Mesendoderm (in vitro differentiated cells): ENCODE data around the gene ZNF124.

Experiments used
- DNase-seq: peaks from one replicate; pipeline ENCODE4 v3.0.0; 2013
- H2AK5ac ChIP-seq: 2 replicates; pipeline ENCODE4 v1.6.1; 2013; ENCODE audit warnings: low read length, inconsistent platforms
- H2BK120ac ChIP-seq: 2 replicates; pipeline ENCODE4 v1.6.1; 2013; ENCODE audit warnings: low read depth, mild to moderate bottlenecking, low read length, moderate library complexity, mixed read lengths
- H2BK15ac ChIP-seq: replicated peaks from 2 replicates; pipeline ENCODE4 v1.6.1; 2013; ENCODE audit warnings: low read depth, mild to moderate bottlenecking, moderate library complexity
- H2BK5ac ChIP-seq: 2 replicates; pipeline ENCODE4 v1.6.1; 2013; ENCODE audit warnings: low read length, inconsistent platforms
- H3K18ac ChIP-seq: 2 replicates; pipeline ENCODE4 v1.6.1; 2013; ENCODE audit warnings: mild to moderate bottlenecking, low read length, mixed read lengths
- H3K23ac ChIP-seq: one replicate; pipeline ENCODE4 v1.6.1; 2013; ENCODE audit warnings: low read length
- H3K27ac ChIP-seq: 2 replicates; pipeline ENCODE4 v1.5.1; 2013; ENCODE audit warnings: low read depth, mild to moderate bottlenecking, inconsistent platforms, low read length, moderate library complexity
- H3K27me3 ChIP-seq: 2 replicates; pipeline ENCODE4 v1.6.1; 2013; ENCODE audit warnings: low read length, control low read depth, mild to moderate bottlenecking, inconsistent platforms; ENCODE audit not compliant: insufficient read depth, poor library complexity
- H3K36me3 ChIP-seq: 2 replicates; pipeline ENCODE4 v1.6.1; 2013; ENCODE audit warnings: low read length, inconsistent platforms; ENCODE audit not compliant: control insufficient read depth, insufficient read depth
- H3K4ac ChIP-seq: one replicate; pipeline ENCODE4 v1.6.1; 2013; ENCODE audit warnings: low read depth, mild to moderate bottlenecking, low read length, moderate library complexity
- H3K4me1 ChIP-seq: 2 replicates; pipeline ENCODE4 v1.6.1; 2013; ENCODE audit warnings: low read depth, low read length, inconsistent platforms; ENCODE audit not compliant: control insufficient read depth
- H3K4me2 ChIP-seq: 2 replicates; pipeline ENCODE4 v1.6.1; 2013; ENCODE audit warnings: low read length
- H3K4me3 ChIP-seq: 2 replicates; pipeline ENCODE4 v1.5.1; 2013; ENCODE audit warnings: mild to moderate bottlenecking, low read length
- H3K56ac ChIP-seq: one replicate; pipeline ENCODE4 v1.6.1; 2013; ENCODE audit warnings: low read length
- H3K79me1 ChIP-seq: 2 replicates; pipeline ENCODE4 v1.6.1; 2013; ENCODE audit warnings: low read length, inconsistent platforms
- H3K79me2 ChIP-seq: 2 replicates; pipeline ENCODE4 v1.6.1; 2013; ENCODE audit warnings: mild to moderate bottlenecking, low read length; ENCODE audit not compliant: control insufficient read depth, insufficient read depth
- H3K9ac ChIP-seq: 2 replicates; pipeline ENCODE4 v1.6.1; 2013; ENCODE audit warnings: low read length, inconsistent platforms
- H4K5ac ChIP-seq: one replicate; pipeline ENCODE4 v1.6.1; 2013; ENCODE audit warnings: low read length
- H4K8ac ChIP-seq: one replicate; pipeline ENCODE4 v1.6.1; 2013; ENCODE audit warnings: low read depth, mild to moderate bottlenecking, control low read depth, low read length, moderate library complexity
- WGBS: extraction: QIAGEN DNeasy Blood & Tissue Kit; methylation state at CpG from one replicate; pipeline ENCODE4 v1.1.7; 2013; ENCODE audit warnings: low lambda C conversion rate, missing lambda C conversion rate; ENCODE audit not compliant: insufficient coverage; ENCODE audit errors: extremely low coverage; 5-methylcytosine and 5-hydroxymethylcytosine counted together

Gene ZNF124

GRCh38 chr1:247198781-247199180, 27.0 kb upstream of the ZNF124 start:
- Histone ChIP-seq H4K8ac (no peak overlapping the region), H3K4me2 (no peak overlapping the region), H3K4ac (no peak overlapping the region), H3K4me3 (no peak overlapping the region), H3K18ac (no peak overlapping the region), H3K27me3 (no peaks in the 10 kb centered on the region), H3K56ac (no peak overlapping the region), H2BK120ac (no peak overlapping the region), H3K27ac (no peak overlapping the region), H2BK15ac (no peak overlapping the region), H2BK5ac (no peak overlapping the region), H3K9ac (no peak overlapping the region), H3K79me1 (peaks cover 12% of the 10 kb centered on the region), H3K36me3 (no peaks in the 10 kb centered on the region), H3K23ac (no peak overlapping the region), H3K79me2 (peaks cover 9% of the 10 kb centered on the region), H3K4me1 (no peaks in the 10 kb centered on the region), H2AK5ac (no peak overlapping the region), H4K5ac (no peak overlapping the region)
- no peak for DNase-seq
- no CpG with 5 or more reads among the region's 3 CpGs for WGBS

- Histone ChIP-seq H4K8ac (no peak overlapping the region), H3K27ac (no peak overlapping the region), H2BK5ac (no peak overlapping the region), H4K5ac (no peak overlapping the region), H2AK5ac (no peak overlapping the region), H3K9ac (no peak overlapping the region), H3K27me3 (no peaks in the 10 kb centered on the region), H2BK120ac (no peak overlapping the region), H3K79me2 (no peaks in the 10 kb centered on the region), H3K4me1 (no peaks in the 10 kb centered on the region), H3K23ac (no peak overlapping the region), H3K4me3 (no peak overlapping the region), H3K4ac (no peak overlapping the region), H3K56ac (no peak overlapping the region), H3K4me2 (no peak overlapping the region), H3K36me3 (no peaks in the 10 kb centered on the region), H3K18ac (no peak overlapping the region), H3K79me1 (no peaks in the 10 kb centered on the region), H2BK15ac (no peak overlapping the region)
- DNase-seq: no peak
Measured at GRCh38 chr1:247193958-247194357, 22.1 kb upstream of the ZNF124 start.

GRCh38 chr1:247189981-247190798, 18.4 kb upstream of the ZNF124 start:
- no peak overlapping the region for H4K5ac ChIP-seq
- no peak for DNase-seq
- no peak overlapping the region for H3K23ac ChIP-seq
- no peak overlapping the region for H3K18ac ChIP-seq
- no peaks in the 10 kb centered on the region for H3K27me3 ChIP-seq
- no peak overlapping the region for H2BK120ac ChIP-seq
- no peak overlapping the region for H2BK15ac ChIP-seq
- no peak overlapping the region for H3K4ac ChIP-seq
- no peak overlapping the region for H3K9ac ChIP-seq
- no peaks in the 10 kb centered on the region for H3K4me1 ChIP-seq
- no CpG with 5 or more reads among the region's 2 CpGs for WGBS
- H4K8ac ChIP-seq: no peak overlapping the region
- no peak overlapping the region for H3K4me3 ChIP-seq
- no peaks in the 10 kb centered on the region for H3K79me1 ChIP-seq
- H3K56ac ChIP-seq: no peak overlapping the region
- no peak overlapping the region for H2AK5ac ChIP-seq
- H3K27ac ChIP-seq: no peak overlapping the region
- H3K36me3 ChIP-seq: no peaks in the 10 kb centered on the region
- H3K79me2 ChIP-seq: no peaks in the 10 kb centered on the region
- no peak overlapping the region for H3K4me2 ChIP-seq
- H2BK5ac ChIP-seq: no peak overlapping the region

GRCh38 chr1:247185667-247186066, 13.8 kb upstream of the ZNF124 start:
- Histone ChIP-seq H3K79me1 (no peaks in the 10 kb centered on the region), H3K4me1 (no peaks in the 10 kb centered on the region), H2AK5ac (no peak overlapping the region), H3K27ac (no peak overlapping the region), H3K79me2 (no peaks in the 10 kb centered on the region), H3K4me2 (no peak overlapping the region), H4K5ac (no peak overlapping the region), H3K23ac (no peak overlapping the region), H2BK15ac (no peak overlapping the region), H3K27me3 (no peaks in the 10 kb centered on the region), H3K36me3 (no peaks in the 10 kb centered on the region), H3K4ac (no peak overlapping the region), H3K18ac (no peak overlapping the region), H3K56ac (no peak overlapping the region), H2BK5ac (no peak overlapping the region), H3K4me3 (no peak overlapping the region), H3K9ac (no peak overlapping the region), H2BK120ac (no peak overlapping the region), H4K8ac (no peak overlapping the region)
- WGBS: no CpG with 5 or more reads among the region's 4 CpGs
- DNase-seq: no peak

- Histone ChIP-seq H3K4me1 (no peaks in the 10 kb centered on the region), H3K56ac (no peak overlapping the region), H3K27ac (no peak overlapping the region), H3K23ac (no peak overlapping the region), H3K4me2 (no peak overlapping the region), H3K36me3 (no peaks in the 10 kb centered on the region), H3K4me3 (no peak overlapping the region), H3K79me2 (no peaks in the 10 kb centered on the region), H3K4ac (no peak overlapping the region), H2BK5ac (no peak overlapping the region), H4K8ac (no peak overlapping the region), H3K9ac (no peak overlapping the region), H3K18ac (no peak overlapping the region), H2AK5ac (no peak overlapping the region), H3K79me1 (no peaks in the 10 kb centered on the region), H2BK120ac (no peak overlapping the region), H2BK15ac (no peak overlapping the region), H4K5ac (no peak overlapping the region), H3K27me3 (no peaks in the 10 kb centered on the region)
- no peak for DNase-seq
- no CpG with 5 or more reads among the region's 4 CpGs for WGBS
Measured at GRCh38 chr1:247184254-247184653, 12.4 kb upstream of the ZNF124 start.

GRCh38 chr1:247182994-247183393, 11.2 kb upstream of the ZNF124 start:
- Histone ChIP-seq H3K79me1 (no peaks in the 10 kb centered on the region), H3K27ac (no peak overlapping the region), H3K36me3 (no peaks in the 10 kb centered on the region), H3K4me1 (no peaks in the 10 kb centered on the region), H3K79me2 (no peaks in the 10 kb centered on the region), H3K23ac (no peak overlapping the region), H3K9ac (no peak overlapping the region), H4K5ac (no peak overlapping the region), H2BK15ac (no peak overlapping the region), H3K18ac (no peak overlapping the region), H2BK5ac (no peak overlapping the region), H3K4me3 (no peak overlapping the region), H2AK5ac (no peak overlapping the region), H3K4ac (no peak overlapping the region), H2BK120ac (no peak overlapping the region), H3K27me3 (no peaks in the 10 kb centered on the region), H3K56ac (no peak overlapping the region), H4K8ac (no peak overlapping the region), H3K4me2 (no peak overlapping the region)
- no peak for DNase-seq
- WGBS: no CpG with 5 or more reads among the region's 7 CpGs
